Peyer's patch (tissue), 4 donors: ENCODE results near the gene KCNMA1.

ENCODE experiments used
- CTCF ChIP-seq, 6 experiments: fragments of 450-650 bp in 4 of 6; fragments of 200-600 bp in 2 of 6; sonication (generic) in 1 of 6; IDR thresholded peaks; one replicate each; pipeline ENCODE4 v1.5.1; 2017 to 2019; ENCODE audit warnings: antibody characterized with exemption in 6 of 6, mild to moderate bottlenecking in 3 of 6, moderate library complexity in 1 of 6
- POLR2A ChIP-seq, 2 donors: fragments of 450-650 bp; IDR thresholded peaks; one replicate each; pipeline ENCODE4 v1.5.1; 2017; ENCODE audit warnings: antibody characterized with exemption in 2 of 2, mild to moderate bottlenecking in 2 of 2, moderate library complexity in 2 of 2

GRCh38 chr10:77385315-77385714 lies 252.3 kb downstream of the KCNMA1 start:
- TF ChIP-seq POLR2A (IDR thresholded peaks at IDR 0.05) (no peak), CTCF (IDR thresholded peaks at IDR 0.05) (no peak)
